Skin epidermis (tissue), 12 donors: ENCODE measurements around the gene SLC43A2.
"Not testable (repeated sequence)": the region's sequence is repeated elsewhere in the genome, so short reads cannot be mapped to it uniquely, and the experiment has no call there.

Experiments used
- H3K27ac ChIP-seq, 21 experiments: fragments of 200-600 bp; sonication (generic) in 11 of 21; one replicate each; pipeline ENCODE4 v1.5.0; 2020; ENCODE audit warnings: mild to moderate bottlenecking in 3 of 21, inconsistent platforms in 2 of 21, moderate library complexity in 2 of 21
- H3K4me3 ChIP-seq, 7 experiments: fragments of 200-600 bp; sonication (generic) in 2 of 7; one replicate each; pipeline ENCODE4 v1.5.0; 2020; ENCODE audit warnings: inconsistent platforms in 2 of 7, mild to moderate bottlenecking in 2 of 7, moderate library complexity in 1 of 7

The SLC43A2 gene

DNA sequence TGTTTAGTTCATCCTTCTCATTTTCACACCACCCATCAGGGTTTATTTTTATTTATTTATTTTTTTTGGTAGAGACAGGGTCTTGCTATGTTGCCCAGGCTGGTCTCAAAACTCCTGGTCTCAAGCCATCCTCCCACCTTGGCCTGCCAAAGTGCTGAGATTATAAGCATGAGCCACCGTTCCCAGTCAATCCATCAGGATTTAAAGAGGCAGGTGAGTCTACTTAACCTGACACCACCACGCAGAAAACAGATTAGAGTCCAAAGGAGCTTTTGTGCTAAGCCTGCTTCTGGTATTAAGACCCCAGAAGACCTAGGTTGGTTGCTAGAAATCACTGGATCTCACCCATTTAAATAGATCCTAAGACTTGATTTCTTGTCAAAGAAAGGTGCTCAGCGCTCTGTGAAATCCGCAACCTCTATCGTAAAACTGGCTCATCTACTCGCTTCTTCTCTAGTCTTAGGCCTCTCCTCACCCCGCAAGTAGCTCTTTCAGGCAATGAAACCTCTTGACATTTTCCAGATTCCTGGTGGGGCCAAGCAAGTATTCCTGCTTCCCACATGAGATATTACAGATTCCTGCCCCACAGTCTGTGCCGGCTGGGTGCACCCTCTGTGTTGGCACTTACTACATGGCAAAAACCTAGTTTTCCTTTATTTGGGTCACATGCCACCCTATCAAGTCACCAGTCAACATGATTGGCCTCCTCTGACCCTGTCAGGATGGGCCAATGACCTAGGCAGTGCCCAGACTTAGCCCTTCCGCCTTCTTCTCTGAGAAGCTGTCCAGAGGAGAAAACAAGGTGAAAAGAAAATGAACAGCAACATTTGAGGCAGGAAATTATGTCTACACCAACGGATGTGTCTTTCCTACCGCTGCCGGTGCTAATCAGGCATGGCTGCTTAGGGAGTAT, 75.0 kb downstream of the SLC43A2 start:
- peak overlapping the region in 2 of 21 experiments; percentile 58 to 87 for H3K27ac ChIP-seq
- no peak overlapping the region for H3K4me3 ChIP-seq

DNA sequence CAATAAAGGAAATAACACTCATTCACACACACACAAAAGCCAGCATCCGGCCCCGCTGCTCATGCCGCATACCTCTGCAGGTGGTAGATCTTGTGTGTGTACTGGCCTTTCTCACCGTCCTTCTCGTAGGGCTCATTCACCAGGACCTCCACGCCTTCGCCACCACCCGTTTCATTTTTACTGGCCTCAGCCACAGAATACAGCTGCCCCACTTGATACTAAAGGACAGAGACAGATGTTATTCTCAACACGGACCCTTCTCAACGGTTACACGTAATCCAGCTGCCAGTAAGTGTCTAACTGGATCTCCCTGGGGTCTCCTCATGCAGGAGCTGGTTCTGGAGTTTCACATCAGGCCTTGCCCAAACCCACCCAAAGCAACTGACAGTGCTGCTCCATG, 75.7 kb downstream of the SLC43A2 start:
- Histone ChIP-seq H3K27ac (no peak overlapping the region), H3K4me3 (no peak overlapping the region)

DNA sequence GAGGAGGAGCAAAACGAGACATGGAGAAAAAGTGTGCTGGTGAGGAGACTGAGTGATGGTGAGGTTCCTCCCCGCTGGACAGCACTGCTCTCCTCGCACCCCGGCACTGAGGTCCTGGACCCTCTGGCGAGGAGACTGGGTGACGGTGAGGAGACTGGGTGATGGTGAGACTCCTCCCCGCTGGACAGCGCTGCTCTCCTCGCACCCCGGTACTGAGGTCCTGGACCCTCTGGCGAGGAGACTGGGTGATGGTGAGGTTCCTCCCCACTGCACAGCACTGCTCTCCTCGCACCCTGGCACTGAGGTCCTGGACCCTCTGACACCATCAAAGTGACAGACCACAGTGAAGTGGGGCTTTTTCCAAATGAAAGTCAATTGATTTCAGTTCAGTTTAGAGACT, 76.9 kb downstream of the SLC43A2 start:
- Histone ChIP-seq H3K27ac (no peak overlapping the region), H3K4me3 (no peak overlapping the region)

DNA sequence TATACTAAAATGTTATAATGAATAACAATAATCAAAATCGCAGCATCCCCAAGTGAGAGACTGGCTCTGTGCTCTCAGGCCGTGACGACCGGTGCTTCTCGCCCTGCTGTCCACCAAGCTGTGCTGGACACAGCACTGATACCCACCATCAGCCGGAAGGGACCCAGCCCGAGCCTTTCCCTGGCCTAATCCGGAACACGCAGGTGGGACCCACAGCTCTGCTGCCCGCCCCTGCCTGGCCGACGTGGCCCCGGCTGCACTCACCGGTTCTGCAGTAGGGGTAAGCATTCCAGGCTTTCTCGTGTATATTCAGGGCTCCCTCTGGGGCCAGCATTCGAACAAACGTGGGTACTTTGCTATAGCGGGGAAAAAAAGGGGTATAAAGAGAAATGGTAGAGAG, 80.6 kb downstream of the SLC43A2 start:
- Histone ChIP-seq H3K27ac (no peak overlapping the region), H3K4me3 (no peak overlapping the region)

DNA sequence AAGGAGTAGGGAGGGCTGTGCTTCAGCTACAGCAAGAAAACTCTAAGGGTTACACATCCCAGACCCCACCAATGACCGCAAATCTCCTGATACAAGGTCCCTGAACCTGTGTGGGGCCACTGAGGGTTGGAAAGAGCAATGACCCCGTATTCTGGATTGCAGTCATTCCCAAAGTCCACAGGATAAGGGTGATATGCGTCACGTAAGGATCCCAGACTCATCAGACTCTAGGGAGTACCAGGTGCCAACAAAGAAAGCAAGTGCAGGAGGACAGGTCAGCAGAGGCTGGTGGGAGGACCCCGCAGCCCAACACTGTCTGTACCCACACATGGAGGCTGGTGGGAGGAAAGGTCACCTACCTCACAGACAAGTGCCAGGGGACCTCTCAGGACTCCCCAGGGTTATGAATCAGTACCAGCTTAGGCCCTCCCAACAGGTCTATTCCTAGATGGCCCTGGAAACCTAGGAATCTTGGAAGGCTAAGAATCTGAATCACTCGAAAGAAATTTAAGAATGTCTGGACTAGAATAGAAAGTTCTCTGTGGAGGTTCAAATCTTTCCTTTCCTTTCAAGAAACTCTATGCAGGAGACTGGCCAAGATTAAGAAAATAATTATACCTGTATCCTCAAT, 82.2 kb downstream of the SLC43A2 start:
- Histone ChIP-seq H3K4me3 (no peak overlapping the region), H3K27ac (peak overlapping the region in 6 of 21 experiments; percentile 4 to 34 (median 13))

DNA sequence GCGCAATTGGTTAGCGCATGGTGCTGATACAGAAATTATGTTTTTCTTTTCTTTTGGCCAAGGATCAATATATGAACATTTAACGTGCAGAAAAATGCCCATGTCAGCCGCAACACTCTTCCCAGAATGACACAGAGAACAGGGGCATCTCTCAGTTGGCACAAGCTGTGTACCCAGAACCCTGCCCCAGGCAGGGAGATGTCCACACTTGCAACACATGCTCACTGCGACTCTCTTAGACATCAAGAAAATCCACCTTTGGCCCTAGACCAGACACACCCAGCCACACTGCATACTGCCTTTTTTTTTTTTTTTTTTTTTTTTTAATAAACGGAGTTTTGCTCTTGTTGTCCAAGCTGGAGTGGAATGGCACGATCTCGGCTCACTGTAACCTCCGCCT, 83.0 kb downstream of the SLC43A2 start:
- Histone ChIP-seq H3K27ac (peak overlapping the region in 1 of 21 experiments; percentile 34), H3K4me3 (no peak overlapping the region)

DNA sequence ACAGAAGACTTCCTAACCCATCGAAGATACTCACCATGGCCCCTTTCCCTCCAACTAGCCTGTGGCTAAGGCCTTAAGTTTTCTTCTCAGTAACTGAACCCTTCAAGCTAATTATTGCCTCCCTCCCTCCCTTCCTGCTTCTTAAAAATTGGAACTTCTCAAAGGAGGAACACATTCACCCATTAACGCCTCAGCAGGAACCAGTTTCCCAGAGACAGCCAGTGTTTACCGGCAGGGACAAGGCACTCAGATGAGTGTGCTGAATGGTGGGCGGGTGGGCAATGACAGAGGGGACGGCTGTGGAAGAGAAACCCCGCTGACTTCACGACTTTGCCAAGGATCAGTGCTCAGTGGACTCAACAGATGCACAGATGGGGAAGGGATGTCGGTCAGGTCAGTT, 86.3 kb downstream of the SLC43A2 start:
- Histone ChIP-seq H3K4me3 (no peak overlapping the region), H3K27ac (no peak overlapping the region)

DNA sequence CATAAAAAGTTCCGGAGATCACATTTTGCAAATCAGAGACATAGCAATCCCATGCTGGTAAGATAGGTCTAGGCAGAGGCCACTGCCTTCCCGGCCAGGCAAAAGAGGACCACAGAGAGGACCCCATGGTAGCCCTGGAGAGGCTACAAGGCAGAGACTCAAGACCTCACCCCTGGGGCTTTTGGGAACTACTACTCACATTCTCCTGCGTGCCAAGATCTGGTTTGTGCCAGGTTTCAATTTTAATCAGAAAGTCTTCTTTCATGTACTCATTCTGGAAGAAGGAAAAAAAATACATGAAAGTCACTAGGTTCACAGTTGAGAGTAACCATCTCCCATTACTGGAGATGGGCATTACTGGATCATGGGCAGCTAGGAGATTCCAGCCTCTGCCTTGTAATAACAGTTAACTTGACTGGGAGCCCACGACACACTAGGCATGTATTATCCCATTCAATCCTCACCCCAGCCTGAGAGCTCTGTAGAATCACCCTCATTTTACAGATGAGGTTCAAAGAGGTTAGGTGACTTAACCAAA, 87.2 kb downstream of the SLC43A2 start:
- no peak overlapping the region for H3K27ac ChIP-seq
- no peak overlapping the region for H3K4me3 ChIP-seq

DNA sequence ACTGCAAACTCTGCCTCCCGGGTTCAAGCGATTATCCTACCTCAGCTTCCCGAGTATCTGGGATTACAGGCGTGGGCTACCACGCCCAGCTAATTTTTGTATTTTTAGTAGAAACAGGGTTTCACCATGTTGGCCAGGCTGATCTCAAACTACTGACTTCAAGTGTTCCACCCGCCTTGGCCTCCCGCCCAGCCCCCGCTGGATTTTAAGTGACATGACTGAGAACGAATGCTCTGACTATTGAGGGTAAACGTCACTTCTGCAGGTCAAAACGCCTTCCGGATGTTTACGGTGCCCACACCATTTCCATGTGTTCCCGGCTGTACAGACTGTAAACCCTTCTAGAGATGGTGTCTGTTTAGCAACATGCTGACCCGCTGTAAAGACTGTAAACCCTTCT, 88.8 kb downstream of the SLC43A2 start:
- H3K27ac ChIP-seq = no peak overlapping the region
- no peak overlapping the region for H3K4me3 ChIP-seq

DNA sequence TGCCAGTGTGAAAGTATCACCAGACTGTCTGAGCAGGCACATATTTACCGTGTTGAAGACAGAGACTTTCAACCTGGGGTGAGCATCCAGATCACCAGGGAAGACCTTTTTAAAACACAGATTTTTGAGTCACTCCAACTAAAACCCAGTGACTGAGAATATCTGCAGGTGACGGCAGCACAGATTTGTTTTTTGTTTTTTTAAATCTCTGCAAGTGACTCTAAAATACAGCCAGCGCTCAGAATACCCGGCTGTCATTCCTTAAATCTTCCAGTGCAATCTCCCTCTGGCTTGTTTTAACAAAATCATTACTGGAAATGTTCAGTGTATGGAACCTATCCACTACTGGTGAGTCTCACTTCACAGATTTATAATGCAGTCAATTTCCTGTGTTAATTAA, 92.9 kb downstream of the SLC43A2 start:
- no peak overlapping the region for H3K4me3 ChIP-seq
- H3K27ac ChIP-seq = no peak overlapping the region

DNA sequence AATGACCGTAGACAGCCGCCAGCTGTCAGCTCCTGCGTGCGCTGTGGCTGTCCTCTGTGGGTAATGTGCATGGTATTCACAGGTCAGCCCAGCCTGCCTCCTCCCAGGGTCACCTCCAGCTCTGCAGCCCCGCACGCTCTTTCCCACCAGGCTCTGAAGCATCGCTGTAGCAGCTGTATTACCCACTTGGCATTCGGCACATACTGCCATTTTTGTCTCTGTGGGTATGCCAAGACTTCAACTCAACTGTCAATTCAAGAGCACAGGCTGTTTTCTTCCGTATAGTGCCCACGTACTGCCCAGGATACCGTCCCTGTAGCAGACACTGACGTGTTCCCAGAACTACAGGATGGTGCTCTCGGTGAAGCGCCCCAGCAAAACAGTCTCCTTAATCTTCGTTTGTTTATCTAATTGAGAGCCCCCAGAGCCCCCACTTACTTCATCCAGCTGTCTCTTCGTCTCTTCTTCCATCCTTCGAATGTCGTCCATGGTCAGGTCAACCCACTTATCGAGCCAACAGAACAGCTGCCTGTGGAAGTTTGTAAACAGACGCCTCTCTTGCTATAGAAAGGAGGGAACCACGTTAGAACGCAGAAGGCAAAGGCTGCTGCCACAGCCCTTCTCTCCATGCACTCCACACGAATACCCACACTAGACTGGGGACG, 94.8 kb downstream of the SLC43A2 start:
- Histone ChIP-seq H3K4me3 (no peak overlapping the region), H3K27ac (no peak overlapping the region)

DNA sequence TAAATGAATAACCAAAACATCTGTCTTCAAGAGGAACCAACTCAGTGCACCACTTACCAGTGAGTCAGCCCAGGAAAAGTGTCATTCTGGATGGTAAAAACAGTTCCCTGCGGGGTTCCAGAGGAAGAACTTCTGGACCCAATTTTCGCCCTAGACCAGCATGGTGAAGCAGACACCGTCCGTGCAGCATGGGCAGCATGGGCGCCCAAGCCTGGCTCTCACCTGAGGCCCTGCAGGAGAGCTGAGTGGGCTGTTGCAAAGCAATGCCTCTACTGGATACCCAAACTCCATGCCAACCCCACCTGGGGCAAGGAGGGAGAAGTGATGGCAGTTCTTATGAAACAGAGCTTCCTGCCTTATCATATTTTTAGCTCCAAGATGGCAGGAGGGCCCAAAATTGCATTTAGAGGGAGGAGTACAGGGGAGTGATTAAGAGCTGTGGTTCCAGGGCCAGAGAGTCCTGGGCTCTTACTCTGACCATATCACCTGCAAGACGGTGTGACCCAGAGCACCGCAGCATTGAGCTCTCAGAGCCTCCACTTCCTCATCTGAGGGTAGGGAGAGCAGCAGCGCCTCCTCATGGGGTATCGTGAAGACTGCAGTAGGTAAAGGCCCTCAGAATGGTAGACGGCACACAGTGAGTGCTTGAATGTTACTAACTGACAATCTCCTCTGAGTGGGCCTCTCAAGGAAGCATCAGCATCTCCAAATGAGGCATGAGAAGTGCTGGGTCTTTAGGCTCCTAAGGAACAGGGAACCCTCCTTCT, 95.6 kb downstream of the SLC43A2 start:
- Histone ChIP-seq H3K4me3 (no peak overlapping the region), H3K27ac (no peak overlapping the region)

DNA sequence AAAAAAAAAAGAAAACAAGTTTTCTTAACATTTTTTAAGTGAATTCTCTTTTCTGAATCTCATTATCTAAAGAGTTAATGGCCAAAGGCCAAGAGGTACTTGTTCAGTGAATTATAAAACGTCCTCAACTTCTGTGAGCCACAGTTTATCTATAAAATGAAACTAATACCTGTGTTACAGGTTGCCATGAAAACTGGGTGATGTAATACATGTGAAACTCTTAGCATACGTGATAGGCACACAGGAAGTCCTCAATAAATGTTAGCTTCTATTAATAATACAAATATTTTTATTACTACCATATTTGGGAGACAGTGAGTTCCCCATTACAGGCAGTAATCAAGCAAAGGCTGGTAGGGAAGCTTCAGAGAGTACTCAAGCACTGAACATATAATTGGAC, 98.8 kb downstream of the SLC43A2 start:
- Histone ChIP-seq H3K27ac (no peak overlapping the region), H3K4me3 (no peak overlapping the region)

DNA sequence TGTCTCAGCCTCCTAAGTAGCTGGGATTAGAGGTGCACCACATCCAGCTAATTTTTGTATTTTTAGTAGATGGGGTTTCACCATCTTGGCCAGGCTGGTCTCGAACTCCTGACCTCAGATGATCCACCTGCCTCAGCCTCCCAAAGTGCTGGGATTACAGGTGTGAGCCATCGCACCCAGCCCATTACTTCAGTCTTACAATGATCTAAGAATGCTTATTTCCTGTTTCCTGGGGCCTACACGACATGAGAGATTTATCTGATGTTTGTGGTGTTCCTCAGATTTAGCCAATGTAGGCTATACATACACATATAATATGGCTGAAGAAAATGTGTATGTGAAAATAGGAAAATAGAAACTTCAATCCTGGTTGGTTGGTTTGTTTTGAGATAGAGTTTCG, 101.8 kb downstream of the SLC43A2 start:
- H3K27ac ChIP-seq = peak overlapping the region in 1 of 21 experiments; percentile 37
- not testable (repeated sequence) for H3K4me3 ChIP-seq

DNA sequence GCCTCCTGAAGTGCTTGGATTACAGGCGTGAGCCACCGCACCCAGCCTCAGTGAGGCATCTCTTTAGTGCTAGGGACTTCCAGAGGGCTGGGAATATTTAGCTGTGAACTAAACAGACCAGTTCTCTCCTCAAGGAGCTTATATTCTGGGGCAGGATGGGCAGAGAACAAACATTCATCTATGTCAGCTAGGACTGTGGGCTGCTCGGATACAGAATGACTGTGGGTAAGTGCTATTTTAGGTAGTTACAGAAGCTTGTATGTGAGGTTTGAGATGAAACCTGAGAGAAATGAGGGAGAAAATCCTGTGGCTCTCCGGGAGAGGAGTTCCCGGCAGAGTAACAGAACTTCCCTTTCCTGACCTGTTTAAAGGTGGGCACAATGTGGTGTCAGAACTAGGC, 106.0 kb downstream of the SLC43A2 start:
- no peak overlapping the region for H3K4me3 ChIP-seq
- no peak overlapping the region for H3K27ac ChIP-seq

DNA sequence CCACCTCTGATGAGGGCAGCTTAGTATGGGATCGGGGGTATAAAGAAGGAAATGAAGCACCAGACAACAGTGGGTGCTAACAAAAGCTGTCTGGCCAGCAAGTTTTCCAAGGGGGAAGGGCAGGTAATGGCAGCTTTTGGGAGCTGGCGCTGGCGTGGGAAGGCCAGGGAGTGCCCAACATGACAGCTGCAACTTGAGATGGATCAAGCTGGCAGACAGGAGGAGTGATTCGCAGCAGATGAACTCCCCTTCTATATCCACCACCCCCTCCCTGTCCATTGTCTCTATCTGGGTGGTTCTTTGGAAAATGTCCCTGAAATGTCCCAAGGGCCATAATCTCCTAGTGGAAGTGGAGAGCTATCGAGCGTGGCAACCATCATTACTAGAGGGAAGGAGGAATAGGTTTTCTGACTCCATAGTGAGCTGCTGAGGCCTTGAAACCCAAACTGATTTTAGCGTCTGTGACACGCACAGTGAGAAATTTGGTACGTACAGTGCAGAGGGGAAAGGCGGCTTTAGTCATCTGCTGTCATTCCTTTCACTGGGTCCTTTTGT, 107.5 kb downstream of the SLC43A2 start:
- H3K4me3 ChIP-seq = no peak overlapping the region

DNA sequence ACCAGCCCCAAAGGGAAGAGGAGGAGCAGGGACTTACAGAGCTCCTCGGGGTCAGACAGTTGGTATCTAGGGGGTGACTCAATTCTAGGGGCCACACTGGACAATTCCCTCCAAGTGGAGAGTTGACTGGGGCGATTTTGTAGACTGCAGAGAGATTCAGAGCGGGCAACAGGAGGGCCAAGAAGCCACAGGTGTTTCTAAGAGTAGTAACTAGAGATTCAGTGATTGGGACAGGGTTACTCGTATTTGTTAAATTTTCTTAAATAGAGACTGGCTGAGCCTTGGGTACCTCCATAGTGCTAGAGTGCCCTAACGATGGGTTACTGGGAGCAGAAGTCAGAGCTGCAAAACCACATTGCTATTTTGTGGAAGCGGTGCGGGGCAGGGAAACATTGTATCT, 109.0 kb downstream of the SLC43A2 start:
- no peak overlapping the region for H3K27ac ChIP-seq
- no peak overlapping the region for H3K4me3 ChIP-seq

More for the DNA sequence above, 107.5 kb downstream of the SLC43A2 start:
- peak overlapping the region in 1 of 21 experiments; percentile 36 for H3K27ac ChIP-seq
